LNCAP (cell line): ENCODE results near the gene GRID1.

Experiments
- TF ChIP-seq, protein P1 (sequence below): fragments of 450-650 bp; IDR thresholded peaks from 2 replicates; pipeline ENCODE4 v1.5.1; 2017; ENCODE audit warnings: mild to moderate bottlenecking

The GRID1 gene

GRCh38 chr10:85668522-85668921 is 698.1 kb downstream of the GRID1 start:
- TF ChIP-seq, protein P1, sequence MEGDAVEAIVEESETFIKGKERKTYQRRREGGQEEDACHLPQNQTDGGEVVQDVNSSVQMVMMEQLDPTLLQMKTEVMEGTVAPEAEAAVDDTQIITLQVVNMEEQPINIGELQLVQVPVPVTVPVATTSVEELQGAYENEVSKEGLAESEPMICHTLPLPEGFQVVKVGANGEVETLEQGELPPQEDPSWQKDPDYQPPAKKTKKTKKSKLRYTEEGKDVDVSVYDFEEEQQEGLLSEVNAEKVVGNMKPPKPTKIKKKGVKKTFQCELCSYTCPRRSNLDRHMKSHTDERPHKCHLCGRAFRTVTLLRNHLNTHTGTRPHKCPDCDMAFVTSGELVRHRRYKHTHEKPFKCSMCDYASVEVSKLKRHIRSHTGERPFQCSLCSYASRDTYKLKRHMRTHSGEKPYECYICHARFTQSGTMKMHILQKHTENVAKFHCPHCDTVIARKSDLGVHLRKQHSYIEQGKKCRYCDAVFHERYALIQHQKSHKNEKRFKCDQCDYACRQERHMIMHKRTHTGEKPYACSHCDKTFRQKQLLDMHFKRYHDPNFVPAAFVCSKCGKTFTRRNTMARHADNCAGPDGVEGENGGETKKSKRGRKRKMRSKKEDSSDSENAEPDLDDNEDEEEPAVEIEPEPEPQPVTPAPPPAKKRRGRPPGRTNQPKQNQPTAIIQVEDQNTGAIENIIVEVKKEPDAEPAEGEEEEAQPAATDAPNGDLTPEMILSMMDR: no peak

GRCh38 chr10:85667638-85668233 is 698.9 kb downstream of the GRID1 start:
- TF ChIP-seq, protein P1: no peak

GRCh38 chr10:85666987-85667386 is 699.6 kb downstream of the GRID1 start:
- TF ChIP-seq, protein P1: no peak

GRCh38 chr10:85666102-85666501 is 700.5 kb downstream of the GRID1 start:
- TF ChIP-seq, protein P1: no peak

GRCh38 chr10:85665681-85666080 is 700.9 kb downstream of the GRID1 start:
- TF ChIP-seq, protein P1: no peak

- TF ChIP-seq, protein P1: no peak
These were observed 701.5 kb downstream of the GRID1 start for GRCh38 chr10:85665078-85665477.

- TF ChIP-seq, protein P1: no peak
These were observed 705.5 kb downstream of the GRID1 start for GRCh38 chr10:85661123-85661522.

DNA sequence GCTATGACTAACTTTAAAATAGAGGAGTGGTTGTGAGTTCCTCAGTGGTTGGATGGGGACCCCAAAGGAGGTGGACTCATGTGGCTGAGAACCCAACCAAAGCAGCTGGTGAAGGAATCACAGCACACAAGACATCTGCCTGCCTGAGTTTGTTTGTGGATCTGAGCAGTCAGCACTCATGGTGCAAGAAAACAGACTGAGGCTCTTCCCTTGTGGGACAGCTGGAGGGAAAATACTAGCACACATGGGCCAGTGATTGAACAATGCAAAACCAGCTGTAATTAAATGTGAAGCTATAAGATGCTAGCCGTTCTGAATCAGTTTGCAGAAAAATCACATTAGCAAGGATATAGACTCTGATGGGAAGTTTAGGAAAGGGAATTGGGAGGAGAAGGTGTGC is 707.3 kb downstream of the GRID1 start:
- TF ChIP-seq, protein P1: no peak
